Naive B cell (primary cell): ENCODE measurements around the gene CENPVL1. TPM values are rescaled to one million over a fixed set of nuclear protein-coding genes. Genes with fewer than 3 reads are reported as not detected.
"Not testable (repeated sequence)": the region's sequence is repeated elsewhere in the genome, so short reads cannot be mapped to it uniquely, and the experiment has no call there.

Experiments
- ATAC-seq, 2 donors: fragments of 150-1000 bp; cut with Tn5 transposase; 2 replicates each; pipeline ENCODE4 v1.10.0; 2021; ENCODE audit warnings: low read depth in 2 of 2, mild to moderate bottlenecking in 2 of 2, moderate library complexity in 2 of 2
- DNase-seq: peaks from one replicate; pipeline ENCODE4 v3.0.0; 2022
- H3K27ac Mint-ChIP-seq, 6 donors: one replicate each; pipeline ENCODE4 v1.8.0; 2020 to 2022; ENCODE audit warnings: mild to moderate bottlenecking in 6 of 6, mixed read lengths in 6 of 6, moderate library complexity in 5 of 6, inconsistent platforms in 2 of 6
- H3K27me3 Mint-ChIP-seq, 3 donors: one replicate each; pipeline ENCODE4 v1.8.0; 2021 to 2022; ENCODE audit warnings: mixed read lengths in 3 of 3, mild to moderate bottlenecking in 1 of 3
- H3K36me3 Mint-ChIP-seq, 2 donors: one replicate each; pipeline ENCODE4 v1.8.0; 2020 to 2022; ENCODE audit warnings: mixed read lengths in 2 of 2, inconsistent platforms in 1 of 2, mild to moderate bottlenecking in 1 of 2
- H3K4me1 Mint-ChIP-seq, 3 donors: one replicate each; pipeline ENCODE4 v1.8.0; 2020 to 2022; ENCODE audit warnings: mixed read lengths in 3 of 3, inconsistent platforms in 1 of 3, mild to moderate bottlenecking in 1 of 3, moderate library complexity in 1 of 3
- H3K4me3 Mint-ChIP-seq, 8 donors: one replicate each; pipeline ENCODE4 v1.8.0; 2020 to 2022; ENCODE audit warnings: mild to moderate bottlenecking in 8 of 8, mixed read lengths in 8 of 8, moderate library complexity in 8 of 8, inconsistent platforms in 2 of 8
- H3K9me3 Mint-ChIP-seq, 7 donors: one replicate each; pipeline ENCODE4 v1.8.0; 2020 to 2022; ENCODE audit warnings: mixed read lengths in 7 of 7, mild to moderate bottlenecking in 5 of 7, inconsistent platforms in 2 of 7, moderate library complexity in 1 of 7
- polyA plus RNA-seq, 6 donors: library from polyadenylated mRNA; unstranded; fragments of 300-500 nt; fragmentation: Illumina TruSeq; gene quantifications; one replicate each; pipeline ENCODE4 v1.2.3, GENCODE V29; 2021; ENCODE audit warnings: low read depth in 6 of 6

Gene CENPVL1
- not detected for polyA plus RNA-seq

DNA sequence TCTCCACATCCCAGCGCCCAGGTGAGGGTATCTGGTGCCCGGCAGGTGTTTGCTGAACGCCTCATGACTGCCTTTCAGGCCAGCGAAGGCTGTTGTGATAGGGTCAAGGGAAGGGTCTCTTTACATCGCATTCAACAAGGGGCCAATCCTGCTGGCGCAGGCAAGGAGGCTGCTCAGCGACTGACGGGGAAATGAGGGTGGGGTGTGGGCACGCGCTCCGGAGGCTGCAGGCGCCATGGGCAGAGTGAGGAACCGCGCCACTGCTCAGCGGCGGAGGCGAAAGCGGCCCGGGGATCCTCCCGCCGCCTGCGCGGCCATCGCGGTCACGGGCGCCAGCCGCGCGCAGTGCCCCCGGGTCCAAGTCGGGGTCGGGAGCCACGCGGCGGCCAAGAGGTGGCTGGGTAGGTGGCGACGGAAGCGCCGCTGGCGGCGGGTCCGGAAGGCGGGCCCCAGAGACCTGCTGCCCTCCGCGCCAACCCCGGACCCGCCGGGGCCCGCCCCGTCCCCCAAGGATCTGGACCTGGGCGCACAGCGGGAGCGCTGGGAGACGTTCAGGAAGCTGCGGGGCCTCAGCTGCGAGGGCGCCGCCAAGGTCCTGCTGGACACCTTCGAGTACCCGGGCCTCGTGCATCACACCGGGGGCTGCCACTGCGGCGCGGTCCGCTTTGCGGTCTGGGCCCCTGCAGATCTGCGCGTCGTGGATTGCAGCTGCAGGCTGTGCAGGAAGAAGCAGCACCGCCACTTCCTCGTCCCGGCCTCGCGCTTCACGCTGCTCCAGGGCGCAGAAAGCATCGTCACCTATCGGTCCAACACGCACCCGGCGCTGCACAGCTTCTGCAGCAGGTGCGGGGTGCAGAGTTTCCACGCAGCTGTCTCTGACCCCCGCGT is at the start of gene CENPVL1:
CENPVL1 (plus strand) TSS at position 236 of the 888 bp plus-strand sequence; CDS start at position 236, 0 bp downstream.
- not testable (repeated sequence) for DNase-seq, H3K9me3 Mint-ChIP-seq, ATAC-seq, H3K36me3 Mint-ChIP-seq, H3K27ac Mint-ChIP-seq, H3K4me3 Mint-ChIP-seq, H3K27me3 Mint-ChIP-seq, H3K4me1 Mint-ChIP-seq

DNA sequence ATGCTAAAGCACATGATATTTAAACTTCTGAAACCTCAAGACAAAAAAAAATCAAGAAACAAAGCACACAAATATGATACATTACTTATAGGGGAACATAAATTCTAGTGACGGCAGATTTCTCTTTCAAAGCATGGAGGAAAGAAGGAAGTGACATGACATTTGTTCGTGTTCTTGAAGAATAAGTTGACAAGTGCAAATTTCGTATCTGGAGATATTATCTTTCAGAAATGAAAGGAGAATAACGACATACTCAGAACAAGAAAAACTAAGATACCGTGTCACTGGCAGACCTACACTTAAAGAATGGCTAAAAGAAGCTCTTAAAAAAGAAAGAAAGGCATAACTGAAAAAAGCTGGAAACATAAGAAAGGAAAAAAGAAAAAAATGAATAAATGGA is 44.3 kb upstream of the CENPVL1 start:
- ATAC-seq (no peak), DNase-seq (no peak)
- H3K4me1 Mint-ChIP-seq = no peaks in the 10 kb centered on the region
- peaks cover 9 to 45% (median 16%) of the 10 kb centered on the region in 3 donors for H3K27me3 Mint-ChIP-seq
- H3K9me3 Mint-ChIP-seq = peaks cover 0 to 4% (median 0%) of the 10 kb centered on the region in 7 donors
- H3K4me3 Mint-ChIP-seq = no peak overlapping the region
- H3K27ac Mint-ChIP-seq = no peak overlapping the region
- H3K36me3 Mint-ChIP-seq = no peaks in the 10 kb centered on the region

DNA sequence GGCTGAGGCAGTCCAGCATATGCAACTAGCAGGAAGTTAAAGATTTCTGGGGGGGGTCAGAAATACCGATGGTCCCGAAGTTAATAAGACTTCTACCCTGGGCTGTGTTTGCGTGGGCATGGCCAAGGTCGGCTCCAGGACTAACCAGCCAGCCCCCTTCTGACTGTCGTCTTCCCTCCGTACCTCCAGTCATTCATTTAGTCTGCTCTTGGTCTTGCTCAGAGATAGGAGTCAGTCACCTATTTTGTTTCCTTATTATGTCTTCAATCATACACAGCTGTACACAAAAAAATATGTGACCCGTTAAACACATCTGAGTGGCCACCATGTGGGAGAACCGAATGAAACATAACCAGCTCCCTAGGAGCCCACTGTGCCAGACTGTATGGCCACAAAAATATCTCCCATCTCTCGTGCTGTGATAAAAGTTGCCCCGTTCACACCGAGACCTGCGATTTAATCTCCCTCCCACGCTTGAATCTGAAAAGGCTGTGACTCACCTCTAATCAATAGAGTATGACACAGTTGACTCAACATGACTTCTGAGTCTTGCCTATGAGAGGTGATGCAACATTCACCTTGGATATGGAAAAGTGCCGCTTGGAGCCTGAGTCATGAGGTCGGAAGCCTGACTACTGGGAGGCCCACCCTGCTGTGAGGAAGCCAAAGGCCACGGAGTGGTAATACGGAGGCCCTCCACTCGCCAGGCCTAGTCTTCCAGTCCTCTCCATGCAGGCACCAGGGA is 30.5 kb upstream of the CENPVL1 start:
- not testable (repeated sequence) for DNase-seq, ATAC-seq, H3K27me3 Mint-ChIP-seq, H3K9me3 Mint-ChIP-seq, H3K4me3 Mint-ChIP-seq, H3K4me1 Mint-ChIP-seq, H3K27ac Mint-ChIP-seq, H3K36me3 Mint-ChIP-seq

DNA sequence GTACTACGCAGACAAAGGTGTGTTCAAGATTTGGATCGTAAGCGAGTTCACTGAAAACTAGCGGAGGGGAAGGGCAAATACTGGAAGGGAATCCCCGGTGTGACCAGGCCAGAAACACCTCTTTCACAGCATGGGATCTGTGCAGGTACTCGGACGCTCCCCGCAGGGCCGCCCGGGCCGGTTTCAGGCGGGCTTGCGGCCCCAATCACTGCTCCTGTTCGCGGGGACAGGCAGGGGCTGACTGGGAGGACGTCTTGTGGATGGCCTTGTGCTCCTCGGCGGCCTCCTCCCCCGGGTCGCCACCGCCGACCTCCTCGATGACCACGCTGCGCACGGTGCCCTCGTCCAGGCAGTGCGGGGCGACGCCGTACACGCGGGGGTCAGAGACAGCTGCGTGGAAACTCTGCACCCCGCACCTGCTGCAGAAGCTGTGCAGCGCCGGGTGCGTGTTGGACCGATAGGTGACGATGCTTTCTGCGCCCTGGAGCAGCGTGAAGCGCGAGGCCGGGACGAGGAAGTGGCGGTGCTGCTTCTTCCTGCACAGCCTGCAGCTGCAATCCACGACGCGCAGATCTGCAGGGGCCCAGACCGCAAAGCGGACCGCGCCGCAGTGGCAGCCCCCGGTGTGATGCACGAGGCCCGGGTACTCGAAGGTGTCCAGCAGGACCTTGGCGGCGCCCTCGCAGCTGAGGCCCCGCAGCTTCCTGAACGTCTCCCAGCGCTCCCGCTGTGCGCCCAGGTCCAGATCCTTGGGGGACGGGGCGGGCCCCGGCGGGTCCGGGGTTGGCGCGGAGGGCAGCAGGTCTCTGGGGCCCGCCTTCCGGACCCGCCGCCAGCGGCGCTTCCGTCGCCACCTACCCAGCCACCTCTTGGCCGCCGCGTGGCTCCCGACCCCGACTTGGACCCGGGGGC is 28.2 kb upstream of the CENPVL1 start:
- not testable (repeated sequence) for DNase-seq, H3K4me1 Mint-ChIP-seq, ATAC-seq, H3K4me3 Mint-ChIP-seq, H3K9me3 Mint-ChIP-seq, H3K27me3 Mint-ChIP-seq, H3K27ac Mint-ChIP-seq, H3K36me3 Mint-ChIP-seq

DNA sequence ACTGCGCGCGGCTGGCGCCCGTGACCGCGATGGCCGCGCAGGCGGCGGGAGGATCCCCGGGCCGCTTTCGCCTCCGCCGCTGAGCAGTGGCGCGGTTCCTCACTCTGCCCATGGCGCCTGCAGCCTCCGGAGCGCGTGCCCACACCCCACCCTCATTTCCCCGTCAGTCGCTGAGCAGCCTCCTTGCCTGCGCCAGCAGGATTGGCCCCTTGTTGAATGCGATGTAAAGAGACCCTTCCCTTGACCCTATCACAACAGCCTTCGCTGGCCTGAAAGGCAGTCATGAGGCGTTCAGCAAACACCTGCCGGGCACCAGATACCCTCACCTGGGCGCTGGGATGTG is 27.6 kb upstream of the CENPVL1 start, which contains the start of gene CENPVL2:
CENPVL2 (minus strand) TSS at position 112 of the 343 bp plus-strand sequence; CDS start at position 112, 0 bp downstream.
- DNase-seq, H3K27ac Mint-ChIP-seq, H3K36me3 Mint-ChIP-seq, ATAC-seq, H3K27me3 Mint-ChIP-seq, H3K4me3 Mint-ChIP-seq, H3K9me3 Mint-ChIP-seq, H3K4me1 Mint-ChIP-seq: not testable (repeated sequence)

DNA sequence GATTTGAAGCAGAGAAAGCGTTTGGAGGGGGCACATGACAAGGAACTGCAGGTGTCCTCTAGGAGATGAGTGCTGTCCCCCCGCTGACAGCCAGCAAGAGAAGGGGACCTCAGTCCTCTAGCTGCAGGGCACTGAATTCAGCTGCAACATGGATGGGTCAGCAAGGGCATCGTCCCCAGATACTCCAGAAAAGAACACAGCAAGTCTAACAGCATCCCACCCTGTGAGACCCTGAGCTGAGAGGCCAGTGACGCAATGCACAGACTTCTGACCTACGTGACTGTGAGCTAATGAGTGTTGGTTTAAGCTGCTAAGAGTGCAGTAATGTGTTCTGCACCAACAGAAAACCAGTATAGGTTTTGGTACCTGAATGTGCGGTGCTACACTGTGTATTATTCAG is 16.1 kb upstream of the CENPVL1 start:
- Mint-ChIP-seq H3K4me3 (no peak overlapping the region), H3K27ac (no peak overlapping the region), H3K9me3 (no peaks in the 10 kb centered on the region), H3K4me1 (no peaks in the 10 kb centered on the region), H3K27me3 (peaks cover 13 to 44% (median 13%) of the 10 kb centered on the region in 3 donors), H3K36me3 (no peaks in the 10 kb centered on the region)
- DNase-seq (no peak), ATAC-seq (no peak)

DNA sequence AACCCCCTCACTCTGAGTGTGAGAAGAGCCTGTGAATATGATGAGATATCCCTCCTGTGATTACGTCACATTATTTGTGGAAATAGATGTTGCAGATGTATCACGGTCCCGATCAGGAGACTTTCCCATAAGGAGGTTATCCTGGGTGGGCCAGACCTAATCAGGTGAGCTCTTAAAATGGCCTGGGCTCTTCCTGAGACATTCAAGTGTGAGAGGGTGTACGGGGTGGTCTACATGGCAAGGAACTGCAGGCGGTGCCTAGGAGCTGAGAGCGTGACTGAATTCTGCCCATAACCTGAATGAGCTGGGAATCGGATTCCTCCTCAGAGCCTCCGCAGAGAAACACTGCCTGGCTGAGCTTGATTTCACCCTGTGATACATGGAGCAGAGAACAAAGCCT is 12.9 kb upstream of the CENPVL1 start:
- Mint-ChIP-seq H3K27me3 (peaks cover 13 to 44% (median 13%) of the 10 kb centered on the region in 3 donors), H3K4me3 (no peak overlapping the region), H3K36me3 (no peaks in the 10 kb centered on the region), H3K27ac (no peak overlapping the region), H3K9me3 (no peaks in the 10 kb centered on the region), H3K4me1 (no peaks in the 10 kb centered on the region)
- DNase-seq (no peak), ATAC-seq (no peak)

DNA sequence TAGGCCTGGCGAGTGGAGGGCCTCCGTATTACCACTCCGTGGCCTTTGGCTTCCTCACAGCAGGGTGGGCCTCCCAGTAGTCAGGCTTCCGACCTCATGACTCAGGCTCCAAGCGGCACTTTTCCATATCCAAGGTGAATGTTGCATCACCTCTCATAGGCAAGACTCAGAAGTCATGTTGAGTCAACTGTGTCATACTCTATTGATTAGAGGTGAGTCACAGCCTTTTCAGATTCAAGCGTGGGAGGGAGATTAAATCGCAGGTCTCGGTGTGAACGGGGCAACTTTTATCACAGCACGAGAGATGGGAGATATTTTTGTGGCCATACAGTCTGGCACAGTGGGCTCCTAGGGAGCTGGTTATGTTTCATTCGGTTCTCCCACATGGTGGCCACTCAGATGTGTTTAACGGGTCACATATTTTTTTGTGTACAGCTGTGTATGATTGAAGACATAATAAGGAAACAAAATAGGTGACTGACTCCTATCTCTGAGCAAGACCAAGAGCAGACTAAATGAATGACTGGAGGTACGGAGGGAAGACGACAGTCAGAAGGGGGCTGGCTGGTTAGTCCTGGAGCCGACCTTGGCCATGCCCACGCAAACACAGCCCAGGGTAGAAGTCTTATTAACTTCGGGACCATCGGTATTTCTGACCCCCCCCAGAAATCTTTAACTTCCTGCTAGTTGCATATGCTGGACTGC is 2.8 kb downstream of the CENPVL1 start:
- H3K4me1 Mint-ChIP-seq, H3K36me3 Mint-ChIP-seq, DNase-seq, H3K4me3 Mint-ChIP-seq, H3K27me3 Mint-ChIP-seq, H3K27ac Mint-ChIP-seq, H3K9me3 Mint-ChIP-seq, ATAC-seq: not testable (repeated sequence)

DNA sequence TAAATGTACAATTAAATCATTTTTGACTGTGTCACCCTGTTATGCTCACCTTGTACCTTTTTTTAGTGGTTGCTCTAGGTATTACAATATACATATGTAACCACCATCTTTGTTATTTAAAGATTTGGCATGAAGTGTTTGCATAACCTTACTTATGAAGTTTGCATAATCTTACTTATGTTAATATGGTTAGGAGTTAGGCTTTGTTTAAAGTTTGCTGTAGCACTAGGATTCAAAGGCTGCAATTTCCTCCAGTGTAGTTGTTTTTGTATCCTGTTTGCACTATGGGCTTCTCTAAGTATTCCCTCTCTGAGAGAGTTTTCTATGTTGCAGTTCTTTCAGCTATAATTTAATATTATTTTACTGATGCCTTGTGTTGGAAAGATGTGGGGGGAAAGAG is 17.9 kb downstream of the CENPVL1 start:
- Mint-ChIP-seq H3K36me3 (no peaks in the 10 kb centered on the region), H3K27ac (no peak overlapping the region), H3K27me3 (peaks cover 4 to 35% (median 23%) of the 10 kb centered on the region in 3 donors), H3K4me3 (no peak overlapping the region), H3K4me1 (no peaks in the 10 kb centered on the region), H3K9me3 (no peaks in the 10 kb centered on the region)
- no peak for ATAC-seq
- DNase-seq = no peak

DNA sequence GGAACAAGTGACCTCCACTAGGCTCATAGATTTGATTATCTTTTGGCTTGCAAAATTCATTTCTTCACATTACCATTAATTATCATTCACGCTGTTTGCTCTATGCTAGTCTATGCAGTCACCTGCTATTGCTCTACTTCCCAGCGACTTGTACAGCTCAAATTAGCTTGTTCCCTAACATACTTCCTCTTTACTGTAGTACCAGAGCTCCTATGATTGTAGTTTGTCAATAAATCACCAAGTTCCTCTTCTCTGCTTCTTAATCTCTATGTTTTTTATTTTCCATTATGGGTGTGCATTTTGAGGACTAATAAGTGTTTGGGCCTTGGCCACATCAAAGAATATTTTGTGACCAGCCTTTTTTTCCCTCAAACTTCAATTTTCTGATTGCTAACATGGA is 26.8 kb downstream of the CENPVL1 start:
- Mint-ChIP-seq H3K4me3 (no peak overlapping the region), H3K36me3 (no peaks in the 10 kb centered on the region), H3K4me1 (no peaks in the 10 kb centered on the region), H3K27ac (no peak overlapping the region), H3K9me3 (peaks cover 0 to 4% (median 0%) of the 10 kb centered on the region in 7 donors), H3K27me3 (peaks cover 29 to 44% (median 35%) of the 10 kb centered on the region in 3 donors)
- ATAC-seq (peak; percentile 49 to 55), DNase-seq (no peak)

DNA sequence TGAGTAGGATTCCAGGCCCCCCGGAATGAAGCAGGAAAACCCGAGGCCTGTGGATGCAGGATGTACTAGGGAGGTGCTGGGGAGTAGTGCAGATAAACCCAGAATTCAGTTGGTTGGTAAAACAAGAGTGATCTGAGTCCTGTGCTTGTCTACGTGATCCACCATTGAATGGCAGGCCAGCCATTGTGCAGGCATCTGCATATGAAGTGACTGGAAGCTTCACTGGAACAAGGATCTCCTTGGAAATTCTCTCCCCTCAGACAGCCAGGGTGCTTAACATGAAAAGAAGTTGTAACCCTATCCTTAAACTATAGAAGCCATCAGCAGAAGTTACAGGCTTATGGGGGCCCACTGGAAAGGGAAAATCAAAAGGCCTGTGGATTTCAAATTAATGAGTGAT is 32.3 kb downstream of the CENPVL1 start:
- H3K27ac Mint-ChIP-seq = peak overlapping the region in 1 of 6 donors; percentile 85
- ATAC-seq (no peak), DNase-seq (no peak)
- H3K27me3 Mint-ChIP-seq = peaks cover 3 to 25% (median 19%) of the 10 kb centered on the region in 3 donors
- H3K9me3 Mint-ChIP-seq = peaks cover 6 to 37% (median 20%) of the 10 kb centered on the region in 7 donors
- peaks cover 10 to 13% (median 12%) of the 10 kb centered on the region in 3 donors for H3K4me1 Mint-ChIP-seq
- peaks cover 10 to 24% of the 10 kb centered on the region in 2 donors for H3K36me3 Mint-ChIP-seq
- peak overlapping the region in 3 of 8 donors; percentile 79 to 93 (median 91) for H3K4me3 Mint-ChIP-seq

DNA sequence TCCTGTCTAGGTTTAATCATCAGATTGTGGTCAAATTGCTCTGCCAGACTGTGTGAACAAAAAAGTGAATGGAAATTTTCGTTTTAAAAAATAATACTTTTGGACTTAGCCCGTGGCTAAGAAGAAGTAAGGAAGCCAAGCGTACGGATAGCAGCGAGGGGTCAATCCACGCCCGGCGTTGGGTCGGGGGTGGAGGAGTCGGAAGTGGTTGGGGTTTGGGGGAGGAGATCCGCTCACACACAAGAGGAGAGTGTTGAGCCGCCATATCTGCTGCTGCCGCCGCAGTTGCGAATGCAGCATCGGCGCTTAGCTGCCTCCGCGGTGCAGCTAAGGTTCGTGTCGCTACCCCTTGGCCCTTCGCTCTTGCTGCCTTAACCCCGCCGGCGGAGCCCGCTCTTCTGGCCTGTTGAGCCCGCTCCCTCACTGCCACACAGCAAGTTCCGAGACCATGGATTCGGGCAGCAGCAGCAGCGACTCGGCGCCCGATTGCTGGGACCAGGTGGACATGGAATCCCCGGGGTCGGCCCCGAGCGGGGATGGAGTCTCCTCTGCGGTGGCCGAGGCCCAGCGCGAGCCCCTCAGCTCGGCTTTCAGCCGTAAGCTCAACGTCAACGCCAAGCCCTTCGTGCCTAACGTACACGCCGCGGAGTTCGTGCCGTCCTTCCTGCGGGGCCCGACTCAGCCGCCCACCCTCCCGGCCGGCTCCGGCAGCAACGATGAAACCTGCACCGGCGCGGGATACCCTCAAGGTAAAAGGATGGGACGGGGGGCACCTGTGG is 33.1 kb downstream of the CENPVL1 start, which contains the start of gene GSPT2:
GSPT2 (plus strand) TSS at position 264 of the 779 bp plus-strand sequence; CDS start at position 449, 185 bp downstream.
- H3K36me3 Mint-ChIP-seq = peaks cover 10 to 24% of the 10 kb centered on the region in 2 donors
- peaks cover 6 to 33% (median 25%) of the 10 kb centered on the region in 7 donors for H3K9me3 Mint-ChIP-seq
- peak within 1 kb of the TSS; percentile 55 to 92 (median 84) for H3K27ac Mint-ChIP-seq
- H3K27me3 Mint-ChIP-seq = peaks cover 3 to 25% (median 11%) of the 10 kb centered on the region in 3 donors
- peak; percentile 59 for DNase-seq
- peak within 1 kb of the TSS; percentile 79 to 95 (median 92) for H3K4me3 Mint-ChIP-seq
- peak; percentile 94 to 95 for ATAC-seq
- peaks cover 10 to 13% (median 12%) of the 10 kb centered on the region in 3 donors for H3K4me1 Mint-ChIP-seq
